Dendritic cell treated with granulocyte-macrophage colony-stimulating factor and Interleukin-4, amounts not matched to agents 40 ng/mL and 50 ng/mL, for 4 days (primary cell): ENCODE measurements around the gene HACD2.
"Not testable (repeated sequence)": the region's sequence is repeated elsewhere in the genome, so short reads cannot be mapped to it uniquely, and the experiment has no call there.

Experiments
- H3K27ac Mint-ChIP-seq: one replicate; pipeline ENCODE4 v1.8.0; 2022; ENCODE audit warnings: mild to moderate bottlenecking, mixed read lengths
- H3K27me3 Mint-ChIP-seq: one replicate; pipeline ENCODE4 v1.8.0; 2022; ENCODE audit warnings: mild to moderate bottlenecking, mixed read lengths
- H3K36me3 Mint-ChIP-seq: one replicate; pipeline ENCODE4 v1.8.0; 2022; ENCODE audit warnings: low read depth, mixed read lengths
- H3K4me1 Mint-ChIP-seq: one replicate; pipeline ENCODE4 v1.8.0; 2022; ENCODE audit warnings: low read depth, mixed read lengths
- H3K4me3 Mint-ChIP-seq: one replicate; pipeline ENCODE4 v1.8.0; 2022; ENCODE audit warnings: mild to moderate bottlenecking, moderate library complexity, mixed read lengths
- H3K9me3 Mint-ChIP-seq: one replicate; pipeline ENCODE4 v1.8.0; 2022; ENCODE audit warnings: mixed read lengths
- intact Hi-C: fragments of 100-400 bp; cut with micrococcal nuclease; formaldehyde crosslinking; loops from one replicate; pipeline ENCODE4 v1.15.0; 2022

The HACD2 gene

GRCh38 chr3:123621186-123621849 lies 36.5 kb upstream of the HACD2 start:
- H3K27me3 Mint-ChIP-seq = no peaks in the 10 kb centered on the region
- intact Hi-C loops = no loop called here
- no peaks in the 10 kb centered on the region for H3K9me3 Mint-ChIP-seq
- no peak overlapping the region for H3K4me3 Mint-ChIP-seq
- peaks cover 62% of the 10 kb centered on the region for H3K4me1 Mint-ChIP-seq
- H3K36me3 Mint-ChIP-seq = no peaks in the 10 kb centered on the region
- H3K27ac Mint-ChIP-seq = peak overlapping the region; percentile 65

- intact Hi-C loops = no loop called here
- Mint-ChIP-seq H3K36me3 (no peaks in the 10 kb centered on the region), H3K9me3 (no peaks in the 10 kb centered on the region), H3K4me1 (peaks cover 62% of the 10 kb centered on the region), H3K27me3 (no peaks in the 10 kb centered on the region), H3K27ac (no peak overlapping the region), H3K4me3 (no peak overlapping the region)
Measured at GRCh38 chr3:123620343-123620742, 35.5 kb upstream of the HACD2 start.

GRCh38 chr3:123618768-123619484 lies 34.1 kb upstream of the HACD2 start:
- no peaks in the 10 kb centered on the region for H3K9me3 Mint-ChIP-seq
- H3K27ac Mint-ChIP-seq = peak overlapping the region; percentile 72
- H3K4me1 Mint-ChIP-seq = peaks cover 54% of the 10 kb centered on the region
- H3K36me3 Mint-ChIP-seq = peaks cover 4% of the 10 kb centered on the region
- intact Hi-C loops = loop anchor here (2.0 to 5.0 kb wide), 2 partner anchors 34 to 47 kb away; partner anchors contain the start of gene HACD2
- H3K27me3 Mint-ChIP-seq = no peaks in the 10 kb centered on the region
- H3K4me3 Mint-ChIP-seq = peak overlapping the region; percentile 68

- Mint-ChIP-seq H3K36me3 (peaks cover 11% of the 10 kb centered on the region), H3K4me3 (peak overlapping the region; percentile 68), H3K9me3 (no peaks in the 10 kb centered on the region), H3K27ac (peak overlapping the region; percentile 72), H3K27me3 (no peaks in the 10 kb centered on the region), H3K4me1 (peaks cover 55% of the 10 kb centered on the region)
- intact Hi-C loops = loop anchor here (2.0 to 5.0 kb wide), 2 partner anchors 33 to 46 kb away; partner anchors contain the start of gene HACD2
Measured at GRCh38 chr3:123618076-123618708, 33.3 kb upstream of the HACD2 start.

- Mint-ChIP-seq H3K27ac (no peak overlapping the region), H3K4me3 (no peak overlapping the region), H3K9me3 (no peaks in the 10 kb centered on the region), H3K27me3 (no peaks in the 10 kb centered on the region), H3K36me3 (peaks cover 19% of the 10 kb centered on the region), H3K4me1 (peaks cover 39% of the 10 kb centered on the region)
- intact Hi-C loops = loop anchor here (5.0 kb wide), 1 partner anchor 44 kb away; no protein-coding TSS in a partner anchor
Measured at GRCh38 chr3:123616593-123616992, 31.7 kb upstream of the HACD2 start.

- peaks cover 23% of the 10 kb centered on the region for H3K4me1 Mint-ChIP-seq
- H3K27me3 Mint-ChIP-seq = no peaks in the 10 kb centered on the region
- H3K4me3 Mint-ChIP-seq = no peak overlapping the region
- intact Hi-C loops = no loop called here
- no peaks in the 10 kb centered on the region for H3K9me3 Mint-ChIP-seq
- H3K27ac Mint-ChIP-seq = no peak overlapping the region
- H3K36me3 Mint-ChIP-seq = peaks cover 19% of the 10 kb centered on the region
Measured at GRCh38 chr3:123613543-123613942, 28.7 kb upstream of the HACD2 start.

- H3K4me1 Mint-ChIP-seq = peaks cover 11% of the 10 kb centered on the region
- H3K27me3 Mint-ChIP-seq, H3K9me3 Mint-ChIP-seq, intact Hi-C loops, H3K27ac Mint-ChIP-seq, H3K4me3 Mint-ChIP-seq: not testable (repeated sequence)
- peaks cover 19% of the 10 kb centered on the region for H3K36me3 Mint-ChIP-seq
Measured at GRCh38 chr3:123611674-123612073, 26.8 kb upstream of the HACD2 start.

GRCh38 chr3:123611082-123611481 lies 26.2 kb upstream of the HACD2 start:
- H3K27ac Mint-ChIP-seq = no peak overlapping the region
- H3K9me3 Mint-ChIP-seq = no peaks in the 10 kb centered on the region
- H3K4me3 Mint-ChIP-seq = no peak overlapping the region
- H3K27me3 Mint-ChIP-seq = no peaks in the 10 kb centered on the region
- peaks cover 19% of the 10 kb centered on the region for H3K36me3 Mint-ChIP-seq
- H3K4me1 Mint-ChIP-seq = peaks cover 14% of the 10 kb centered on the region
- intact Hi-C loops = no loop called here

- intact Hi-C loops = no loop called here
- peaks cover 19% of the 10 kb centered on the region for H3K36me3 Mint-ChIP-seq
- no peak overlapping the region for H3K27ac Mint-ChIP-seq
- no peak overlapping the region for H3K4me3 Mint-ChIP-seq
- no peaks in the 10 kb centered on the region for H3K9me3 Mint-ChIP-seq
- H3K27me3 Mint-ChIP-seq = no peaks in the 10 kb centered on the region
- H3K4me1 Mint-ChIP-seq = peaks cover 19% of the 10 kb centered on the region
Measured at GRCh38 chr3:123610331-123610730, 25.5 kb upstream of the HACD2 start.

- Mint-ChIP-seq H3K4me1 (peaks cover 28% of the 10 kb centered on the region), H3K36me3 (peaks cover 16% of the 10 kb centered on the region), H3K27ac (no peak overlapping the region), H3K4me3 (no peak overlapping the region), H3K9me3 (no peaks in the 10 kb centered on the region), H3K27me3 (no peaks in the 10 kb centered on the region)
- intact Hi-C loops = no loop called here
Measured at GRCh38 chr3:123609063-123609462, 24.2 kb upstream of the HACD2 start.

- Mint-ChIP-seq H3K27me3 (no peaks in the 10 kb centered on the region), H3K36me3 (peaks cover 9% of the 10 kb centered on the region), H3K4me3 (no peak overlapping the region), H3K9me3 (no peaks in the 10 kb centered on the region), H3K4me1 (peaks cover 26% of the 10 kb centered on the region), H3K27ac (no peak overlapping the region)
- intact Hi-C loops = no loop called here
Measured at GRCh38 chr3:123608263-123608937, 23.5 kb upstream of the HACD2 start.

- no peak overlapping the region for H3K27ac Mint-ChIP-seq
- no peaks in the 10 kb centered on the region for H3K27me3 Mint-ChIP-seq
- no peak overlapping the region for H3K4me3 Mint-ChIP-seq
- no peaks in the 10 kb centered on the region for H3K9me3 Mint-ChIP-seq
- no peaks in the 10 kb centered on the region for H3K36me3 Mint-ChIP-seq
- intact Hi-C loops = no loop called here
- H3K4me1 Mint-ChIP-seq = peaks cover 26% of the 10 kb centered on the region
Measured at GRCh38 chr3:123606527-123606926, 21.7 kb upstream of the HACD2 start.

GRCh38 chr3:123605789-123606234 lies 21.0 kb upstream of the HACD2 start:
- Mint-ChIP-seq H3K4me1 (peaks cover 26% of the 10 kb centered on the region), H3K27me3 (no peaks in the 10 kb centered on the region), H3K36me3 (no peaks in the 10 kb centered on the region), H3K4me3 (no peak overlapping the region), H3K9me3 (no peaks in the 10 kb centered on the region), H3K27ac (no peak overlapping the region)
- intact Hi-C loops = no loop called here

GRCh38 chr3:123603153-123603552 lies 18.3 kb upstream of the HACD2 start:
- H3K27me3 Mint-ChIP-seq, H3K4me3 Mint-ChIP-seq, H3K36me3 Mint-ChIP-seq, intact Hi-C loops, H3K27ac Mint-ChIP-seq, H3K9me3 Mint-ChIP-seq: not testable (repeated sequence)
- H3K4me1 Mint-ChIP-seq = peaks cover 33% of the 10 kb centered on the region
